GM21619 (cell line): ENCODE results near the gene PTPRG.

Source experiments
- ATAC-seq: cut with Tn5 transposase; IDR thresholded peaks from one replicate; pipeline ENCODE4 v1.9.1; 2021; ENCODE audit not compliant: unreplicated experiment

The PTPRG gene

GRCh38 chr3:61648481-61648880 is 87.1 kb downstream of the PTPRG start:
- ATAC-seq: no peak

GRCh38 chr3:61649381-61650170 is 88.2 kb downstream of the PTPRG start:
- no peak for ATAC-seq

GRCh38 chr3:61650276-61650675 is 88.9 kb downstream of the PTPRG start:
- ATAC-seq: no peak

- no peak for ATAC-seq
Observed at GRCh38 chr3:61650719-61651410, 89.5 kb downstream of the PTPRG start.

GRCh38 chr3:61657689-61658088 is 96.3 kb downstream of the PTPRG start:
- ATAC-seq: no peak

- ATAC-seq: no peak
Observed at GRCh38 chr3:61662861-61663260, 101.5 kb downstream of the PTPRG start.

GRCh38 chr3:61663356-61664104 is 102.2 kb downstream of the PTPRG start:
- no peak for ATAC-seq

- ATAC-seq: no peak
Observed at GRCh38 chr3:61664105-61664482, 102.7 kb downstream of the PTPRG start.

GRCh38 chr3:61665121-61665520 is 103.8 kb downstream of the PTPRG start:
- ATAC-seq: no peak

GRCh38 chr3:61665987-61666386 is 104.6 kb downstream of the PTPRG start:
- ATAC-seq: no peak

GRCh38 chr3:61666615-61667330 is 105.4 kb downstream of the PTPRG start:
- no peak for ATAC-seq

- ATAC-seq: no peak
Observed at GRCh38 chr3:61667383-61667782, 106.0 kb downstream of the PTPRG start.

GRCh38 chr3:61667814-61668213 is 106.4 kb downstream of the PTPRG start:
- ATAC-seq: peak; percentile 7

- ATAC-seq: peak; percentile 58
Observed at GRCh38 chr3:61668317-61668864, 107.0 kb downstream of the PTPRG start.

GRCh38 chr3:61669203-61669602 is 107.8 kb downstream of the PTPRG start:
- ATAC-seq: no peak

- no peak for ATAC-seq
Observed at GRCh38 chr3:61669668-61670299, 108.4 kb downstream of the PTPRG start.

GRCh38 chr3:61673651-61674050 is 112.3 kb downstream of the PTPRG start:
- ATAC-seq: no peak

GRCh38 chr3:61674596-61674995 is 113.2 kb downstream of the PTPRG start:
- ATAC-seq: no peak

- no peak for ATAC-seq
Observed at GRCh38 chr3:61679026-61679425, 117.7 kb downstream of the PTPRG start.

GRCh38 chr3:61680617-61681016 is 119.2 kb downstream of the PTPRG start:
- no peak for ATAC-seq
